Mesendoderm (in vitro differentiated cells): ENCODE results near the gene TMEM244.

ENCODE experiments used
- DNase-seq: peaks from one replicate; pipeline ENCODE4 v3.0.0; 2013
- H2AK5ac ChIP-seq: 2 replicates; pipeline ENCODE4 v1.6.1; 2013; ENCODE audit warnings: low read length, inconsistent platforms
- H2BK120ac ChIP-seq: 2 replicates; pipeline ENCODE4 v1.6.1; 2013; ENCODE audit warnings: low read depth, mild to moderate bottlenecking, low read length, moderate library complexity, mixed read lengths
- H2BK15ac ChIP-seq: replicated peaks from 2 replicates; pipeline ENCODE4 v1.6.1; 2013; ENCODE audit warnings: low read depth, mild to moderate bottlenecking, moderate library complexity
- H2BK5ac ChIP-seq: 2 replicates; pipeline ENCODE4 v1.6.1; 2013; ENCODE audit warnings: low read length, inconsistent platforms
- H3K18ac ChIP-seq: 2 replicates; pipeline ENCODE4 v1.6.1; 2013; ENCODE audit warnings: mild to moderate bottlenecking, low read length, mixed read lengths
- H3K23ac ChIP-seq: one replicate; pipeline ENCODE4 v1.6.1; 2013; ENCODE audit warnings: low read length
- H3K27ac ChIP-seq: 2 replicates; pipeline ENCODE4 v1.5.1; 2013; ENCODE audit warnings: low read depth, mild to moderate bottlenecking, inconsistent platforms, low read length, moderate library complexity
- H3K27me3 ChIP-seq: 2 replicates; pipeline ENCODE4 v1.6.1; 2013; ENCODE audit warnings: low read length, control low read depth, mild to moderate bottlenecking, inconsistent platforms; ENCODE audit not compliant: insufficient read depth, poor library complexity
- H3K36me3 ChIP-seq: 2 replicates; pipeline ENCODE4 v1.6.1; 2013; ENCODE audit warnings: low read length, inconsistent platforms; ENCODE audit not compliant: control insufficient read depth, insufficient read depth
- H3K4ac ChIP-seq: one replicate; pipeline ENCODE4 v1.6.1; 2013; ENCODE audit warnings: low read depth, mild to moderate bottlenecking, low read length, moderate library complexity
- H3K4me1 ChIP-seq: 2 replicates; pipeline ENCODE4 v1.6.1; 2013; ENCODE audit warnings: low read depth, low read length, inconsistent platforms; ENCODE audit not compliant: control insufficient read depth
- H3K4me2 ChIP-seq: 2 replicates; pipeline ENCODE4 v1.6.1; 2013; ENCODE audit warnings: low read length
- H3K4me3 ChIP-seq: 2 replicates; pipeline ENCODE4 v1.5.1; 2013; ENCODE audit warnings: mild to moderate bottlenecking, low read length
- H3K56ac ChIP-seq: one replicate; pipeline ENCODE4 v1.6.1; 2013; ENCODE audit warnings: low read length
- H3K79me1 ChIP-seq: 2 replicates; pipeline ENCODE4 v1.6.1; 2013; ENCODE audit warnings: low read length, inconsistent platforms
- H3K79me2 ChIP-seq: 2 replicates; pipeline ENCODE4 v1.6.1; 2013; ENCODE audit warnings: mild to moderate bottlenecking, low read length; ENCODE audit not compliant: control insufficient read depth, insufficient read depth
- H3K9ac ChIP-seq: 2 replicates; pipeline ENCODE4 v1.6.1; 2013; ENCODE audit warnings: low read length, inconsistent platforms
- H4K5ac ChIP-seq: one replicate; pipeline ENCODE4 v1.6.1; 2013; ENCODE audit warnings: low read length
- H4K8ac ChIP-seq: one replicate; pipeline ENCODE4 v1.6.1; 2013; ENCODE audit warnings: low read depth, mild to moderate bottlenecking, control low read depth, low read length, moderate library complexity
- WGBS: extraction: QIAGEN DNeasy Blood & Tissue Kit; methylation state at CpG from one replicate; pipeline ENCODE4 v1.1.7; 2013; ENCODE audit warnings: low lambda C conversion rate, missing lambda C conversion rate; ENCODE audit not compliant: insufficient coverage; ENCODE audit errors: extremely low coverage; 5-methylcytosine and 5-hydroxymethylcytosine counted together

TMEM244 gene

GRCh38 chr6:129875610-129876520 is 14.8 kb upstream of the TMEM244 start:
- no peak overlapping the region for H3K4me2 ChIP-seq
- no peaks in the 10 kb centered on the region for H3K27me3 ChIP-seq
- no peak for DNase-seq
- no peak overlapping the region for H4K8ac ChIP-seq
- no peaks in the 10 kb centered on the region for H3K79me1 ChIP-seq
- H3K79me2 ChIP-seq = no peaks in the 10 kb centered on the region
- no peak overlapping the region for H2AK5ac ChIP-seq
- H3K56ac ChIP-seq = no peak overlapping the region
- no peak overlapping the region for H3K4me3 ChIP-seq
- H3K18ac ChIP-seq = no peak overlapping the region
- no peak overlapping the region for H3K27ac ChIP-seq
- no peak overlapping the region for H3K23ac ChIP-seq
- no peak overlapping the region for H2BK15ac ChIP-seq
- H4K5ac ChIP-seq = no peak overlapping the region
- no peak overlapping the region for H2BK5ac ChIP-seq
- H3K36me3 ChIP-seq = no peaks in the 10 kb centered on the region
- H3K9ac ChIP-seq = no peak overlapping the region
- WGBS = no CpG with 5 or more reads among the region's 6 CpGs
- no peak overlapping the region for H3K4ac ChIP-seq
- no peak overlapping the region for H2BK120ac ChIP-seq
- no peaks in the 10 kb centered on the region for H3K4me1 ChIP-seq

- no peak overlapping the region for H3K4ac ChIP-seq
- no peaks in the 10 kb centered on the region for H3K79me1 ChIP-seq
- no peak overlapping the region for H4K8ac ChIP-seq
- H3K27ac ChIP-seq = no peak overlapping the region
- no peaks in the 10 kb centered on the region for H3K79me2 ChIP-seq
- no peak overlapping the region for H3K4me2 ChIP-seq
- H3K18ac ChIP-seq = no peak overlapping the region
- H2BK15ac ChIP-seq = no peak overlapping the region
- no peaks in the 10 kb centered on the region for H3K36me3 ChIP-seq
- H2BK5ac ChIP-seq = no peak overlapping the region
- no peak for DNase-seq
- no peak overlapping the region for H3K9ac ChIP-seq
- no peak overlapping the region for H4K5ac ChIP-seq
- H3K27me3 ChIP-seq = no peaks in the 10 kb centered on the region
- H2BK120ac ChIP-seq = no peak overlapping the region
- no peaks in the 10 kb centered on the region for H3K4me1 ChIP-seq
- H3K23ac ChIP-seq = no peak overlapping the region
- no peak overlapping the region for H3K56ac ChIP-seq
- H2AK5ac ChIP-seq = no peak overlapping the region
- no peak overlapping the region for H3K4me3 ChIP-seq
These were observed 13.7 kb upstream of the TMEM244 start for GRCh38 chr6:129874837-129875236.

- no peak overlapping the region for H4K8ac ChIP-seq
- WGBS = no CpG with 5 or more reads among the region's 2 CpGs
- H3K9ac ChIP-seq = no peak overlapping the region
- no peak overlapping the region for H3K18ac ChIP-seq
- H2BK5ac ChIP-seq = no peak overlapping the region
- H3K4me2 ChIP-seq = no peak overlapping the region
- no peak overlapping the region for H3K23ac ChIP-seq
- no peaks in the 10 kb centered on the region for H3K79me1 ChIP-seq
- no peak overlapping the region for H2BK15ac ChIP-seq
- no peak for DNase-seq
- H2BK120ac ChIP-seq = no peak overlapping the region
- H3K4ac ChIP-seq = no peak overlapping the region
- no peak overlapping the region for H2AK5ac ChIP-seq
- H3K27me3 ChIP-seq = no peaks in the 10 kb centered on the region
- no peaks in the 10 kb centered on the region for H3K79me2 ChIP-seq
- no peak overlapping the region for H3K56ac ChIP-seq
- no peaks in the 10 kb centered on the region for H3K36me3 ChIP-seq
- H3K4me1 ChIP-seq = no peaks in the 10 kb centered on the region
- no peak overlapping the region for H3K4me3 ChIP-seq
- no peak overlapping the region for H4K5ac ChIP-seq
- H3K27ac ChIP-seq = no peak overlapping the region
These were observed 11.5 kb upstream of the TMEM244 start for GRCh38 chr6:129872586-129872985.

GRCh38 chr6:129871221-129871620 is 10.1 kb upstream of the TMEM244 start:
- Histone ChIP-seq H4K5ac (no peak overlapping the region), H4K8ac (no peak overlapping the region), H3K27me3 (no peaks in the 10 kb centered on the region), H2BK15ac (no peak overlapping the region), H2AK5ac (no peak overlapping the region), H3K27ac (no peak overlapping the region), H3K9ac (no peak overlapping the region), H3K4ac (no peak overlapping the region), H2BK120ac (no peak overlapping the region), H3K4me2 (no peak overlapping the region), H3K36me3 (no peaks in the 10 kb centered on the region), H3K79me1 (no peaks in the 10 kb centered on the region), H3K4me1 (no peaks in the 10 kb centered on the region), H3K79me2 (no peaks in the 10 kb centered on the region), H2BK5ac (no peak overlapping the region), H3K23ac (no peak overlapping the region), H3K56ac (no peak overlapping the region), H3K4me3 (no peak overlapping the region), H3K18ac (no peak overlapping the region)
- no peak for DNase-seq
- no CpG with 5 or more reads among the region's 3 CpGs for WGBS

GRCh38 chr6:129867403-129867802 is 6.3 kb upstream of the TMEM244 start:
- Histone ChIP-seq H3K36me3 (no peaks in the 10 kb centered on the region), H3K23ac (no peak overlapping the region), H4K5ac (no peak overlapping the region), H3K4me1 (no peaks in the 10 kb centered on the region), H2BK120ac (no peak overlapping the region), H3K27ac (no peak overlapping the region), H3K9ac (no peak overlapping the region), H4K8ac (no peak overlapping the region), H3K4ac (no peak overlapping the region), H2AK5ac (no peak overlapping the region), H3K18ac (no peak overlapping the region), H2BK15ac (no peak overlapping the region), H3K56ac (no peak overlapping the region), H3K4me2 (no peak overlapping the region), H3K79me1 (no peaks in the 10 kb centered on the region), H2BK5ac (no peak overlapping the region), H3K27me3 (no peaks in the 10 kb centered on the region), H3K4me3 (no peak overlapping the region), H3K79me2 (no peaks in the 10 kb centered on the region)
- no peak for DNase-seq

- Histone ChIP-seq H3K4ac (no peak overlapping the region), H3K18ac (no peak overlapping the region), H2BK5ac (no peak overlapping the region), H4K8ac (no peak overlapping the region), H3K4me3 (no peak overlapping the region), H3K56ac (no peak overlapping the region), H3K4me1 (no peaks in the 10 kb centered on the region), H3K79me2 (no peaks in the 10 kb centered on the region), H3K23ac (no peak overlapping the region), H3K79me1 (no peaks in the 10 kb centered on the region), H3K27me3 (no peaks in the 10 kb centered on the region), H3K36me3 (no peaks in the 10 kb centered on the region), H2BK120ac (no peak overlapping the region), H3K4me2 (no peak overlapping the region), H2BK15ac (no peak overlapping the region), H2AK5ac (no peak overlapping the region), H3K9ac (no peak overlapping the region), H3K27ac (no peak overlapping the region), H4K5ac (no peak overlapping the region)
- DNase-seq = no peak
- whole genome bisulfite sequencing = no CpG with 5 or more reads among the region's 2 CpGs
These were observed 5.6 kb upstream of the TMEM244 start for GRCh38 chr6:129866688-129867087.
